HepG2 (cell line): ENCODE data around the gene KRT4. TPM values are rescaled to one million over a fixed set of nuclear protein-coding genes. Genes with fewer than 3 reads are reported as not detected.

Experiments
- ATAC-seq: fragments of 200-7000 bp; cut with Tn5 transposase; 3 replicates; pipeline ENCODE4 v1.9.1; 2020; ENCODE audit warnings: mild to moderate bottlenecking, moderate library complexity
- BruUV-seq: library from RNA; stranded (reverse); fragments of 400-500 nt; replicated peaks from 2 replicates; lab custom pipeline; 2021; lab: Mats Ljungman, UMichigan
- CTCF ChIA-PET: fragments of 300-600 bp; formaldehyde crosslinking; extraction: SDS; loops from one replicate; lab custom pipeline; 2021; ENCODE audit warnings: low total read pairs, inconsistent platforms, low intra/inter-chr PET ratio; lab: Yijun Ruan, JAX
- POLR2A ChIA-PET: fragments of 350-600 bp; sonication (Branson Sonifier 250); formaldehyde crosslinking; loops from one replicate; lab custom pipeline; 2020; ENCODE audit warnings: antibody characterized with exemption, inconsistent platforms; lab: Yijun Ruan, JAX
- DNase-seq: peaks from one replicate; pipeline ENCODE4 v3.0.0-alpha.2; 2015; ENCODE audit warnings: low spot score
- FAIRE-seq: peaks from 3 replicates; lab custom pipeline; 2011; peaks lifted over from hg19 to GRCh38; lab: Jason Lieb, UNC
- H2AFZ ChIP-seq: one replicate; pipeline ENCODE4 v1.6.1; 2011; ENCODE audit warnings: low read length, inconsistent platforms
- H3K27ac ChIP-seq: fragments of 300-600 bp; 3 replicates; pipeline ENCODE4 v1.8.0; 2011; ENCODE audit warnings: mixed run types, mild to moderate bottlenecking, mixed read lengths, low read length, inconsistent platforms; ENCODE audit not compliant: insufficient read depth; ENCODE audit errors: extremely low read length
- H3K27me3 ChIP-seq, 2 experiments: fragments of 200-600 bp in 1 of 2; 2 replicates in 1 of 2; 3 replicates in 1 of 2; pipeline versions ENCODE4 v1.6.0 to v1.8.0; 2011; ENCODE audit warnings: low read length in 2 of 2, mild to moderate bottlenecking in 2 of 2, moderate library complexity in 2 of 2, inconsistent platforms in 1 of 2; ENCODE audit not compliant: insufficient read depth in 2 of 2, control insufficient read depth in 1 of 2
- H3K36me3 ChIP-seq, 2 experiments: fragments of 200-600 bp in 1 of 2; replicated peaks in 1 of 2; 2 replicates in 1 of 2; 3 replicates in 1 of 2; pipeline versions ENCODE4 v1.5.1 to v1.8.0; 2011; ENCODE audit warnings: low read length in 2 of 2, inconsistent platforms in 1 of 2; ENCODE audit not compliant: insufficient read depth in 2 of 2, control insufficient read depth in 1 of 2
- H3K4me1 ChIP-seq: 2 replicates; pipeline ENCODE4 v1.5.1; 2012; ENCODE audit warnings: low read length, inconsistent platforms; ENCODE audit not compliant: insufficient read depth
- H3K4me2 ChIP-seq: 2 replicates; pipeline ENCODE4 v1.6.0; 2011; ENCODE audit warnings: low read depth, low read length, inconsistent platforms
- H3K4me3 ChIP-seq, 3 experiments: fragments of 200-600 bp in 1 of 3; sonication (generic), shearing (Covaris generic) in 1 of 3; replicated peaks in 1 of 3; 2 replicates each; pipeline ENCODE4 v1.5.1; 2011 to 2016; ENCODE audit warnings: low read length in 3 of 3, inconsistent platforms in 2 of 3, low read depth in 2 of 3, mild to moderate bottlenecking in 2 of 3, control low read depth in 1 of 3, mixed read lengths in 1 of 3; ENCODE audit not compliant: insufficient read depth in 1 of 3
- H3K79me2 ChIP-seq: one replicate; pipeline ENCODE4 v1.6.1; 2011; ENCODE audit warnings: low read length, inconsistent platforms; ENCODE audit not compliant: insufficient read depth
- H3K9ac ChIP-seq: 2 replicates; pipeline ENCODE4 v1.6.0; 2011; ENCODE audit warnings: mild to moderate bottlenecking, low read depth, low read length, inconsistent platforms; ENCODE audit not compliant: insufficient read depth
- H3K9me3 ChIP-seq: 2 replicates; pipeline ENCODE4 v1.5.1; 2012; ENCODE audit warnings: mild to moderate bottlenecking, low read length
- H4K20me1 ChIP-seq: 2 replicates; pipeline ENCODE4 v1.6.0; 2011; ENCODE audit warnings: inconsistent platforms, mild to moderate bottlenecking, low read length, moderate library complexity; ENCODE audit not compliant: insufficient read depth
- FOSL1 ChIP-seq: sonication (generic); formaldehyde crosslinking; IDR thresholded peaks from 2 replicates; pipeline ENCODE4 v1.9.0; 2021; ENCODE audit warnings: missing genetic modification reagents, borderline replicate concordance
- GTF2F1 ChIP-seq: fragments of 150-350 bp; IDR thresholded peaks from 2 replicates; pipeline ENCODE4 v1.6.1; 2014; ENCODE audit warnings: low read length
- HMG20B ChIP-seq: conservative IDR thresholded peaks from 2 replicates; pipeline ENCODE4 v1.6.1; 2016; ENCODE audit warnings: missing genetic modification reagents, missing compliant biosample characterization
- HNRNPH1 ChIP-seq: fragments of 200-400 bp; formaldehyde crosslinking; optimal IDR thresholded peaks from 2 replicates; pipeline ENCODE3; 2017; ENCODE audit warnings: mild to moderate bottlenecking, low read depth, low read length
- ZNF33B ChIP-seq: sonication (generic); formaldehyde crosslinking; IDR thresholded peaks from 2 replicates; pipeline ENCODE4 v1.5.1; 2020; ENCODE audit warnings: mild to moderate bottlenecking, missing genetic modification reagents
- ZNF530 ChIP-seq: sonication (generic); formaldehyde crosslinking; IDR thresholded peaks from 2 replicates; pipeline ENCODE4 v1.5.0; 2020; ENCODE audit warnings: low read depth, mild to moderate bottlenecking, missing genetic modification reagents
- ZNF841 ChIP-seq: sonication (generic); formaldehyde crosslinking; IDR thresholded peaks from 2 replicates; pipeline ENCODE4 v1.8.1; 2023; ENCODE audit warnings: missing genetic modification reagents, borderline replicate concordance
- WGBS: methylation state at CpG from one replicate; pipeline ENCODE4 v1.1.6; 2017; ENCODE audit warnings: low lambda C conversion rate; 5-methylcytosine and 5-hydroxymethylcytosine counted together
- in situ Hi-C: cut with HindIII; loops from 2 replicates; pipeline ENCODE4 v1.10.0; 2017; ENCODE audit warnings: low pct_unique_long_range_greater_than_20kb; ENCODE audit not compliant: extremely low pct_ligation_motif_present
- intact Hi-C: fragments of 100-400 bp; cut with micrococcal nuclease; formaldehyde crosslinking; loops from one replicate; pipeline ENCODE4 v1.10.0; 2022; ENCODE audit not compliant: unreplicated experiment
- polyA plus RNA-seq, 8 experiments: library from polyadenylated mRNA; depleted of rRNA in 3 of 8; stranded (reverse) in 7 of 8; unstranded in 1 of 8; fragments of >200 nt; fragmentation: Illumina TruSeq in 4 of 8; extraction: Trizol in 4 of 8; gene quantifications; 2 replicates each; pipeline versions ENCODE4 v1.2.1 to v1.2.3, GENCODE V29; 2011 to 2016; ENCODE audit warnings: low read depth in 4 of 8, missing spikeins in 1 of 8, mixed read lengths in 1 of 8; ENCODE audit not compliant: insufficient read depth in 1 of 8
- total RNA-seq, 5 experiments: library from RNA; depleted of rRNA; stranded (reverse); fragments of >200 nt; fragmentation: Illumina TruSeq; extraction: Trizol; gene quantifications; 2 replicates each; pipeline ENCODE4 v1.2.3, GENCODE V29; 2016; ENCODE audit warnings: low read depth in 1 of 5
- TF ChIP-seq, protein P1 (sequence below): sonication (generic); formaldehyde crosslinking; IDR thresholded peaks from 2 replicates; pipeline ENCODE4 v1.4.0; 2020; ENCODE audit warnings: missing genetic modification reagents
- TF ChIP-seq, protein P2 (sequence below): sonication (generic); formaldehyde crosslinking; IDR thresholded peaks from 2 replicates; pipeline ENCODE4 v1.8.1; 2023; ENCODE audit warnings: mild to moderate bottlenecking, inconsistent platforms, moderate library complexity, missing genetic modification reagents, borderline replicate concordance
- TF ChIP-seq, protein P3 (sequence below): sonication (generic); formaldehyde crosslinking; IDR thresholded peaks from one replicate; pipeline ENCODE4 v1.5.1; 2020; ENCODE audit warnings: mild to moderate bottlenecking, missing genetic modification reagents; ENCODE audit errors: not compliant biosample characterization

KRT4 gene
- total and polyA plus RNA-seq, 2 of the 13 experiments (the other 11 are each of a cell fraction or from before 2014, with no cell fraction given), result not detected

DNA sequence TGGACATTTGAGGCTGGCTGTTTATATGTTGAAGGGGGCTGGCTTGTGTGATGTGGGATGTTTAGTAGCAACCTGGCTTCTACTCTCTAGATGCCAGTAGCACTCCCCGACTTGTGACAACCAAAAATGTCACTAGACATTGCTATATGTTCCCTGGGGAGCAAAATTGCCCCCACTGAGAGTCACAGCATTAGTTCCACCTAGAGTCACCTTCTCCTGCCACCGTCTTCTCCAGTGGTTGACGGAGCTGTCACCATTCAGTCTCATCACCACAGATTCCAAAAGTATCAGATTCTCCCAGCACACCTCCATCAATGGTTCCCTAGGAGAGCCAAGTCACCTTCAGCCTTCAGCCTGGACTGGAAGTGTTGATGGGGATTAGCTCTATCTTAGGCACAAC, 29.0 kb downstream of the KRT4 start:
- 0% methylated on average over 2 of the region's 3 CpGs for WGBS
- no peaks in the 10 kb centered on the region for H3K9me3 ChIP-seq
- FAIRE-seq, result no peak
- no peak overlapping the region for H2AFZ ChIP-seq
- in situ Hi-C loops, result no loop called here
- H3K4me1 ChIP-seq, result no peaks in the 10 kb centered on the region
- no peak for ATAC-seq
- intact Hi-C loops, result no loop called here
- H3K4me2 ChIP-seq, result no peak overlapping the region
- no peak overlapping the region for H3K27ac ChIP-seq
- no peak overlapping the region for H3K9ac ChIP-seq
- POLR2A ChIA-PET, result no interaction called here
- no peaks in the 10 kb centered on the region for H3K79me2 ChIP-seq
- no peaks in the 10 kb centered on the region for H3K36me3 ChIP-seq
- H3K27me3 ChIP-seq, result peaks cover 0 to 24% of the 10 kb centered on the region in 2 experiments; a peak in 3 of 5 replicates
- no peak for DNase-seq
- CTCF ChIA-PET, result no interaction called here
- no TSS peak for BruUV-seq
- H3K4me3 ChIP-seq, result no peak overlapping the region
- H4K20me1 ChIP-seq, result no peaks in the 10 kb centered on the region
- TF ChIP-seq, protein P1, sequence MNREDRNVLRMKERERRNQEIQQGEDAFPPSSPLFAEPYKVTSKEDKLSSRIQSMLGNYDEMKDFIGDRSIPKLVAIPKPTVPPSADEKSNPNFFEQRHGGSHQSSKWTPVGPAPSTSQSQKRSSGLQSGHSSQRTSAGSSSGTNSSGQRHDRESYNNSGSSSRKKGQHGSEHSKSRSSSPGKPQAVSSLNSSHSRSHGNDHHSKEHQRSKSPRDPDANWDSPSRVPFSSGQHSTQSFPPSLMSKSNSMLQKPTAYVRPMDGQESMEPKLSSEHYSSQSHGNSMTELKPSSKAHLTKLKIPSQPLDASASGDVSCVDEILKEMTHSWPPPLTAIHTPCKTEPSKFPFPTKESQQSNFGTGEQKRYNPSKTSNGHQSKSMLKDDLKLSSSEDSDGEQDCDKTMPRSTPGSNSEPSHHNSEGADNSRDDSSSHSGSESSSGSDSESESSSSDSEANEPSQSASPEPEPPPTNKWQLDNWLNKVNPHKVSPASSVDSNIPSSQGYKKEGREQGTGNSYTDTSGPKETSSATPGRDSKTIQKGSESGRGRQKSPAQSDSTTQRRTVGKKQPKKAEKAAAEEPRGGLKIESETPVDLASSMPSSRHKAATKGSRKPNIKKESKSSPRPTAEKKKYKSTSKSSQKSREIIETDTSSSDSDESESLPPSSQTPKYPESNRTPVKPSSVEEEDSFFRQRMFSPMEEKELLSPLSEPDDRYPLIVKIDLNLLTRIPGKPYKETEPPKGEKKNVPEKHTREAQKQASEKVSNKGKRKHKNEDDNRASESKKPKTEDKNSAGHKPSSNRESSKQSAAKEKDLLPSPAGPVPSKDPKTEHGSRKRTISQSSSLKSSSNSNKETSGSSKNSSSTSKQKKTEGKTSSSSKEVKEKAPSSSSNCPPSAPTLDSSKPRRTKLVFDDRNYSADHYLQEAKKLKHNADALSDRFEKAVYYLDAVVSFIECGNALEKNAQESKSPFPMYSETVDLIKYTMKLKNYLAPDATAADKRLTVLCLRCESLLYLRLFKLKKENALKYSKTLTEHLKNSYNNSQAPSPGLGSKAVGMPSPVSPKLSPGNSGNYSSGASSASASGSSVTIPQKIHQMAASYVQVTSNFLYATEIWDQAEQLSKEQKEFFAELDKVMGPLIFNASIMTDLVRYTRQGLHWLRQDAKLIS (CRISPR knock-in tag), result no peak
- no peak for TF ChIP-seq HNRNPH1
- TF ChIP-seq, protein P2, sequence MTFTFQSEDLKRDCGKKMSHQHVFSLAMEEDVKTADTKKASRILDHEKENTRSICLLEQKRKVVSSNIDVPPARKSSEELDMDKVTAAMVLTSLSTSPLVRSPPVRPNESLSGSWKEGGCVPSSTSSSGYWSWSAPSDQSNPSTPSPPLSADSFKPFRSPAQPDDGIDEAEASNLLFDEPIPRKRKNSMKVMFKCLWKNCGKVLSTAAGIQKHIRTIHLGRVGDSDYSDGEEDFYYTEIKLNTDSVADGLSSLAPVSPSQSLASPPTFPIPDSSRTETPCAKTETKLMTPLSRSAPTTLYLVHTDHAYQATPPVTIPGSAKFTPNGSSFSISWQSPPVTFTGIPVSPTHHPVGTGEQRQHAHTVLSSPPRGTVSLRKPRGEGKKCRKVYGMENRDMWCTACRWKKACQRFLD, result no peak
- TF ChIP-seq HMG20B (CRISPR knock-in tag), result no peak
- no peak for TF ChIP-seq ZNF33B (CRISPR knock-in tag)
- no peak for TF ChIP-seq ZNF841 (CRISPR knock-in tag)
- TF ChIP-seq FOSL1 (CRISPR knock-in tag), result no peak
- no peak for TF ChIP-seq GTF2F1
- TF ChIP-seq, protein P3, sequence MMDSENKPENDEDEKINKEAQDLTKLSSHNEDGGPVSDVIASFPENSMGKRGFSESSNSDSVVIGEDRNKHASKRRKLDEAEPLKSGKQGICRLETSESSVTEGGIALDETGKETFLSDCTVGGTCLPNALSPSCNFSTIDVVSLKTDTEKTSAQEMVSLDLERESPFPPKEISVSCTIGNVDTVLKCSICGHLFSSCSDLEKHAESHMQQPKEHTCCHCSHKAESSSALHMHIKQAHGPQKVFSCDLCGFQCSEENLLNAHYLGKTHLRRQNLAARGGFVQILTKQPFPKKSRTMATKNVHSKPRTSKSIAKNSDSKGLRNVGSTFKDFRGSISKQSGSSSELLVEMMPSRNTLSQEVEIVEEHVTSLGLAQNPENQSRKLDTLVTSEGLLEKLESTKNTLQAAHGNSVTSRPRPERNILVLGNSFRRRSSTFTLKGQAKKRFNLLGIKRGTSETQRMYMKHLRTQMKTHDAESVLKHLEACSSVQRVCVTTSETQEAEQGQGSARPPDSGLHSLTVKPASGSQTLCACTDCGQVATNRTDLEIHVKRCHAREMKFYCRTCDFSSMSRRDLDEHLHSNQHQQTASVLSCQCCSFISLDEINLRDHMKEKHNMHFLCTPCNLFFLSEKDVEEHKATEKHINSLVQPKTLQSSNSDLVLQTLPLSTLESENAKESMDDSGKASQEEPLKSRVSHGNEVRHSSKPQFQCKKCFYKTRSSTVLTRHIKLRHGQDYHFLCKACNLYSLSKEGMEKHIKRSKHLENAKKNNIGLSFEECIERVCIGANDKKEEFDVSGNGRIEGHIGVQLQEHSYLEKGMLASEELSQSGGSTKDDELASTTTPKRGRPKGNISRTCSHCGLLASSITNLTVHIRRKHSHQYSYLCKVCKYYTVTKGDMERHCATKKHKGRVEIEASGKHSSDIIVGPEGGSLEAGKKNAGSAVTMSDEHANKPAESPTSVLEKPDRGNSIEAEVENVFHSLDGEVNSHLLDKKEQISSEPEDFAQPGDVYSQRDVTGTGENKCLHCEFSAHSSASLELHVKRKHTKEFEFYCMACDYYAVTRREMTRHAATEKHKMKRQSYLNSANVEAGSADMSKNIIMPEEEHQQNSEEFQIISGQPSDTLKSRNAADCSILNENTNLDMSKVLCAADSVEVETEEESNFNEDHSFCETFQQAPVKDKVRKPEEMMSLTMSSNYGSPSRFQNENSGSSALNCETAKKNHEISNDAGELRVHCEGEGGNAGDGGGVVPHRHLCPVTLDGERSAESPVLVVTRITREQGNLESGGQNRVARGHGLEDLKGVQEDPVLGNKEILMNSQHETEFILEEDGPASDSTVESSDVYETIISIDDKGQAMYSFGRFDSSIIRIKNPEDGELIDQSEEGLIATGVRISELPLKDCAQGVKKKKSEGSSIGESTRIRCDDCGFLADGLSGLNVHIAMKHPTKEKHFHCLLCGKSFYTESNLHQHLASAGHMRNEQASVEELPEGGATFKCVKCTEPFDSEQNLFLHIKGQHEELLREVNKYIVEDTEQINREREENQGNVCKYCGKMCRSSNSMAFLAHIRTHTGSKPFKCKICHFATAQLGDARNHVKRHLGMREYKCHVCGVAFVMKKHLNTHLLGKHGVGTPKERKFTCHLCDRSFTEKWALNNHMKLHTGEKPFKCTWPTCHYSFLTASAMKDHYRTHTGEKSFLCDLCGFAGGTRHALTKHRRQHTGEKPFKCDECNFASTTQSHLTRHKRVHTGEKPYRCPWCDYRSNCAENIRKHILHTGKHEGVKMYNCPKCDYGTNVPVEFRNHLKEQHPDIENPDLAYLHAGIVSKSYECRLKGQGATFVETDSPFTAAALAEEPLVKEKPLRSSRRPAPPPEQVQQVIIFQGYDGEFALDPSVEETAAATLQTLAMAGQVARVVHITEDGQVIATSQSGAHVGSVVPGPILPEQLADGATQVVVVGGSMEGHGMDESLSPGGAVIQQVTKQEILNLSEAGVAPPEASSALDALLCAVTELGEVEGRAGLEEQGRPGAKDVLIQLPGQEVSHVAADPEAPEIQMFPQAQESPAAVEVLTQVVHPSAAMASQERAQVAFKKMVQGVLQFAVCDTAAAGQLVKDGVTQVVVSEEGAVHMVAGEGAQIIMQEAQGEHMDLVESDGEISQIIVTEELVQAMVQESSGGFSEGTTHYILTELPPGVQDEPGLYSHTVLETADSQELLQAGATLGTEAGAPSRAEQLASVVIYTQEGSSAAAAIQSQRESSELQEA (CRISPR knock-in tag), result no peak
- TF ChIP-seq ZNF530 (CRISPR knock-in tag), result no peak
